NCI-H1092 treated with DMSO at 0.1 percent for 48 hours (cell line): ENCODE measurements around the gene MAP2K6.
A peak's percentile ranks its signal among the peaks of the same experiment; 100 is the strongest.

Experiments used
- DNase-seq: peaks from one replicate; lab custom pipeline; 2025; lab: John Stamatoyannopoulos, UW

MAP2K6 gene

GRCh38 chr17:69414408-69415274 is at the start of gene MAP2K6:
TSS of gene MAP2K6 (plus strand) at chr17:69414697. CDS start at chr17:69414985, 288 bp downstream.
- peak; percentile 36 for DNase-seq

- DNase-seq: no peak
These were observed 47.2 kb upstream of the MAP2K6 start for GRCh38 chr17:69367298-69367697.

GRCh38 chr17:69373069-69373468 is 41.4 kb upstream of the MAP2K6 start:
- no peak for DNase-seq

DNA sequence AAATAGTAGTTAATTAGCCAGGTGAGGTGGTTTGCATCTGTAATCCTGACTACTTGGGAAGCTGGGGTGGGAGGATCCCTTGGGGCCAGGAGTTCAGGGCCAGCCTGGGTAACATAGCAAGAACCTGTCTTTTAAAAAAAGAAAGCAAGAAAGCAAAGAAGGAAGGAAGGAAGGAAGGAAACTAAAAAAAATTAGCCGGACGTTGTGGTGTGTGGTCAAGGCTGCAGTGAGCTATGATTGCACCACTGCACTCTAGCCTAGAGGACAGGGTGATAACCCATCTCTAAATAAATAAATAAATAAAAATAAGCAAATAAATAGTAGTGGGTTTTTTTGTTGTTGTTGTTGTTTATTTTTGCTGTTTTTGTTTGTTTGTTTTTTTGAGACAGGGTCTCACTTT is 39.3 kb upstream of the MAP2K6 start:
- no peak for DNase-seq

DNA sequence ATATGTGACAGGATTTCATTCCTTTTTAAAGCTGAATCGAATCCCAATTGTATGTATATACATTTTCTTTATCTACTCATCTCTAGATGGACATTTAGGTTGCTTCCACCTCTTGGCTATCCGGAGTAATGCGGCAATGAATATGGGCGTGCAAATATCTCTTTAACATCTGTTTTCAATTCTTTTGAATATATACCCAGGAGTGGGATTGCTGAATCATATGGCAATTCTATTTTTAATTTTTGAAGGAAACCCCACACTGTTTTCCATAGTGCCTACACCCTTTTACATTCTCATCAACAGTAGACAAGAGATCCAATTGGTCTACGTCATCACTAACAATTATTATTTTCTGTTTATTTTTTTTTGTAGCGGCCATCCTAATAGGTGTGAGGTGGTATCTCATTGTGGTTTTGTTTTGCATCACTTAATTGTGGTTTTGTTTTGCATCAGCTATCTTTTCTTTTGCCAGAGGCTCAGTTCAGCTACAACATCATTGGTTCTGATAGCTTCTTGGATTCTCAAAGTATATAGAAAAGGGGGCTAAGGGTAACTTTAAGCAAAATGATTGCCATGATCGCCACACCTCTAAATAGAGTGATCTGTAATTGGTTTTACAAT is 25.6 kb upstream of the MAP2K6 start:
- no peak for DNase-seq

GRCh38 chr17:69390795-69391501 is 23.5 kb upstream of the MAP2K6 start:
- DNase-seq: no peak

- DNase-seq: no peak
These were observed 13.2 kb upstream of the MAP2K6 start for GRCh38 chr17:69401251-69401650.

GRCh38 chr17:69402052-69402451 is 12.4 kb upstream of the MAP2K6 start:
- DNase-seq: no peak

DNA sequence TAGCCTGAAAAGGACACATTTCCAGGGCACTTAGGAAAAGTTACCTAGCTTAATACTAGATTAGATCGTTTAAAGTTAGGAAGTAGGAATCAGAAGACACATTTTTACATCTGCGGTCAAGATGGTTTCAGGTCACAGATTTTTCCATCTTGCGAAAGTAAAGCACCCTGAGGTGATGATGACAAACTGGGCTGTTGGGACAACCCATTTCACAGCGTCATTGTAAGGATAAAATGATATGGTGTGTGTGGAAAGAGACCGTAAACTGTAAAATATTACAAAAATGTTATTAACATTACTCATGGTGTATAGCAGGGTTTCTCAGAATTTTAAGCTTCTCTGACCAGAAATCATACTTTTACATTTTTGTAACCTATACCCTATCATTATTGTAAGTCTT is 10.1 kb upstream of the MAP2K6 start:
- DNase-seq: no peak

DNA sequence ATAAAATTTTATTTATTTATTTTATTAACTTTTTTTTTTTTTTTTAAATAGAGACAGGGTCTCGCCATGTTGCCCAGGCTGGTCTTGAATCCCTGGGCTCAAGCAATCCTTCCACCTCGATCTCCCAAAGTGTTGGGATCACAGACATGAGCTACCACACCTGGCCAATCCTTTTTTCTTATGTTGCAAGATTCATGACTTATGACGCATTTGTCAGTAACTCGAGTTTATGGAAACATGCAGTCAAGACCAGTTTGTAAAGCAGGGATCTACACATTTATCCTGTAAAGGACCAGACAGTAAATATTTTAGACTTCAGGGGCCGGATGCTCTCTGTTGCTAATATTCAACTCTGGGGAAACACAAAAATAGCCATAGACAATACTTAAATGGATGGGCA is 9.4 kb upstream of the MAP2K6 start:
- DNase-seq: no peak

DNA sequence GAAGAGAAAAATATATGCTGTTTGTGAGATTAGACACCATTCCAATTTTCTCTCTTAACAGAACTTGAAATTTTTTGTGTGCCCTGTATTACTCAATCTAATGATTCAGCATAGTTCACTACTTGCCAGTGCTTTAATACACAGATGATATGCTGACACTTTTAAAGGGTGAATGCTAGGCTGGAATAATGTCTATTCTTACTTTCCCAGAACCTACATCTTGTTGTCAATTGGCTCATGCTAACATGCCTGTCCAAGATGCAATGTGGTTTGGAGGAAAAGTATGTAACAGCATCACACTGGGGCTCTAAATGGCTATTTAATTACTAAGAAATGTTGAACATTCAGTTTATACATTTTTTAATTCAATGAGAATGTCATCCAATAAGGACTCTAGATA is 7.6 kb upstream of the MAP2K6 start:
- no peak for DNase-seq

DNA sequence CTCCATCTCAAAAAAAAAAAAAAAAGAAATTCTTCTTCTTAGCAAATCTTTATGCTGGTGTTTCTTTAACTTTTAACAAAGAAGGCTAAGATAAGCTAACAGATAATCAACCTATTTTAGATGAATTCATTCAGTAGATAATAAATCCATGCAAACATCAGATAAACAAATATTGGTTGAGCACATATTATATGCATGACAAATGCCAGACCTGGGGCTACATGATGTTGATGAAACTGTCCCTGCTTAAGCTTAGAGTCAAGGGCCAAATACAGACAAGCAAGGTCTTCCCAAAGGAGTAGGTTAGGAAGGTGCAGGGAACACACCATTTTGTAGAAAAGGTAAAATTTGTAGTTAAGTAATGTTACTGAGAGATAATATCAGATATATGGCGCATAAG is 6.7 kb upstream of the MAP2K6 start:
- no peak for DNase-seq

DNA sequence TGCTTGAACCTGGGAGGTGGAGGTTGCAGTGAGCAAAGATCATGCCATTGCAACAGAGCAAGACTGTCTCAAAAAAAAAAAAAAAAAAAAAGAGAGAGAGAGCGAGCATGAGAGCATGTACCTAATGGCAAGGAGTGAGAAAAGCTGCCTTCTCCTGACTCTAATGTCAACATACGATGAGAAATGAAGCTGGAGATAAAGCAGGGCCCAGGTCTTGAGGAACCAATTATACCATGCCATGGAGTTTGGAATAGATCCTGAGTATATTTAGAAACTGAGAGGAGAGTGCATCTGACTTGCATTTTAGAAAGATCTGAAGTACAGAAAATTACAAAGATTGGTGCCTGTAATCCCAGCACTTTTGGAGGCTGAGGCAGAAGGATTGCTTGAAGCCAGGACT is 3.8 kb upstream of the MAP2K6 start:
- no peak for DNase-seq

DNA sequence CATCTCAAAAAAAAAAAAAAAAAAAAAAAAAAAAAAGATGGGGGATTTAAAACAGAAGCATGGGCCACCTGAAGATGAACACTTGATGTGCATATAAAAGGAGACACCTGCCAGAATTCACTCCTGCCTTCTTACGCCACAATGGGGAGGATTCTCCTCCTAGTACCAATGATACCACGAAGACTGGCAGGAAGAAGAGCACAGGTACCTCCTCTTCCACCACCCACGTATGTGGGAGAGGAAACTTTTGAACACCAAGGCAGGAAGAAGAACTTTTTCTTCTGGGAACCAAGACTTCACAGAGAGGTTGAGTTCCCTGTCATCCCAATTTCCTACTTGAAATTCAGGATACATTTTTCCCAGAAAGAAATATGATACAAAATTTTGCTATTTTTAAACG is 2.7 kb upstream of the MAP2K6 start:
- DNase-seq: no peak

GRCh38 chr17:69412251-69412671 is 2.2 kb upstream of the MAP2K6 start:
- DNase-seq: no peak

- no peak for DNase-seq
These were observed 934 bp downstream of the MAP2K6 start for GRCh38 chr17:69415431-69415830.

DNA sequence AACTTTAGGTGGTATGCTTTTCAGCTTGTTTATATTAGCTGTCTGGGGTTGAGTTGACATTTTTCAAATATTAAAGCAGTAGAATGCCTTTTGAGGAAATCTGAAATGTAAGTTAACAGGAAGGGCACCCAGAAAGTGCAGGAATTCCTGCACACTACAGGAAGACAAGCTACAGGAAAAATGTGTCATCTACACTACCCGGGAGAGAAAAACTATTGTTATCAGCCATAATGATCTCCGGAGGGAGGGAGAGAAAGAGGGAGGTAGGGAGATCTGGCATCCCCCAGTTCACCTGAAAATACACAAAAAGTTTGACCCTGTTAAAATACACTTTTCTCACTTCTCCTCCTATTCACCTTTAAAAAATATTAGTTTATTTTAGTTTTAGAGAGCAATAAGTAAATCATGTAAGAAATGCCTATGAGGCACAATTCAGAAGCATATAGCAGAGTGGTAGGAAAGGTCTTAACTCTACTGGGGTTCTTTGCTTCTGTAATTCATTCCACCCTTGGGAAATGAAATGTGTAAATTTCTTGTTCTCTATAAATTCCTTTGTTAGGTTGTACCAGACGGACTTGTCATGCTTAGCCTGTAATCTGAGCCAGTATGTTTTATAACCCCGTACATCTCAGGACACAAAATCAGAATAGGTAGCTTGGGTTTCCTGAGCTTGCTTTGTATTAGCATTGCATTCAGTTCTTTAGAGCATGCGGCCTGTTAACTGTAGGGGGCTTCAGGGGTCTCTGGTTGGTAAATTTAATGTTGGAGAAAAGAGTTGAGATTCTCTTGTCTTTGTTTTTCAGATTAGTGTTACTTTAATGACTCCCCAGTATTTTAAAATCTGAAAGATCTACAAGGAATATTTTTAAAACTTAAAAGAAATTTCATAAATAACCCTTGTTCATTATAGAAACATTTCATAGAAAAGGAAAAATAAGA is 3.3 kb downstream of the MAP2K6 start:
- DNase-seq: no peak

- DNase-seq: no peak
These were observed 4.0 kb downstream of the MAP2K6 start for GRCh38 chr17:69418535-69418934.

- DNase-seq: no peak
These were observed 9.0 kb downstream of the MAP2K6 start for GRCh38 chr17:69423450-69423849.

GRCh38 chr17:69424287-69425041 is 10.0 kb downstream of the MAP2K6 start:
- DNase-seq: no peak

- no peak for DNase-seq
These were observed 11.5 kb downstream of the MAP2K6 start for GRCh38 chr17:69425978-69426377.
